SK-N-SH treated with all-trans-retinoic acid at 6 μM for 48 hours (cell line): ENCODE measurements around the gene GBX1.

Source experiments
- TOX ChIP-seq: fragments of 250-450 bp; sonication (Bioruptor Pico); IDR thresholded peaks from 2 replicates; pipeline ENCODE4 v1.8.0; 2021; ENCODE audit warnings: mild to moderate bottlenecking, moderate library complexity, borderline replicate concordance
- TF ChIP-seq, protein P1 (sequence below): fragments of 250-450 bp; sonication (Bioruptor Pico); IDR thresholded peaks from 2 replicates; pipeline ENCODE4 v1.8.0; 2021; ENCODE audit warnings: low read depth, mild to moderate bottlenecking, moderate library complexity, borderline replicate concordance

DNA sequence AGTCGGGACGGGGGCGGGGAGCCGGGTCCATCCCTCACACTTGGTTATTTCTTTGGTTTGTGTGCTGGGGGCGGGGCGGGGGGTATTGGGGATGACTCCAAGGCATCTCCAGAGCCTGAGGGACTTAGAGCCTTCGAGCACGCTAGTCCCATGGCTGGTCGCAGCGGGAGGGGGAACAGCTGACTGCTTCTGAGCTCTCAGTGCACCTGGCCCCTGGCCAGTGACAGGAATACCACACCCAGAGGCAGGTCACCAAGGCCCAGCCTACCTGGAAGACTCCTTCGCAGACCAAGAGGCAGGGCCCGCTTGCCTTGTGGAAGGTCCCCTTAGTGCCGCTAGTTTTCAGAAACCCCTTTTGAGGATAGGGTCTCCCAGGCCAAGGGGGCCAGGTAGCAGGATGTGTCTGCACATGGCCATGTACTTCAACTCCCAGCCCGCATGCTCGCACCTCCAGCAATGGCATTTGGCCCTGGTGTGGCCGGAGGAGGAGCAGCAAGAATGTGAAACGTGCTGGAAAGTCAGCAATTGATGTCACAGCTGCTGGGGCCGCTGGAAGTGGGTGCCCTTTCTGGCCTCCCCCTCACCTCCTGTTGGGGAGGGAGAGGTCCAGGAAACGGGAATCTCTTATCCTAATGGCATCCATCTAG is 40.9 kb downstream of the GBX1 start:
- no peak for TF ChIP-seq TOX (CRISPR knock-in tag)
- TF ChIP-seq, protein P1, sequence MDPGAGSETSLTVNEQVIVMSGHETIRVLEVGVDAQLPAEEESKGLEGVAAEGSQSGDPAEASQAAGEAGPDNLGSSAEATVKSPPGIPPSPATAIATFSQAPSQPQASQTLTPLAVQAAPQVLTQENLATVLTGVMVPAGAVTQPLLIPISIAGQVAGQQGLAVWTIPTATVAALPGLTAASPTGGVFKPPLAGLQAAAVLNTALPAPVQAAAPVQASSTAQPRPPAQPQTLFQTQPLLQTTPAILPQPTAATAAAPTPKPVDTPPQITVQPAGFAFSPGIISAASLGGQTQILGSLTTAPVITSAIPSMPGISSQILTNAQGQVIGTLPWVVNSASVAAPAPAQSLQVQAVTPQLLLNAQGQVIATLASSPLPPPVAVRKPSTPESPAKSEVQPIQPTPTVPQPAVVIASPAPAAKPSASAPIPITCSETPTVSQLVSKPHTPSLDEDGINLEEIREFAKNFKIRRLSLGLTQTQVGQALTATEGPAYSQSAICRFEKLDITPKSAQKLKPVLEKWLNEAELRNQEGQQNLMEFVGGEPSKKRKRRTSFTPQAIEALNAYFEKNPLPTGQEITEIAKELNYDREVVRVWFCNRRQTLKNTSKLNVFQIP (CRISPR knock-in tag): no peak
